Left lung (tissue), 10 donors: Measurements from ENCODE around the gene PAM16. TPM values are rescaled to one million over a fixed set of nuclear protein-coding genes. Genes with fewer than 3 reads are reported as not detected.

Source experiments
- ATAC-seq: fragments of 200-7000 bp; cut with Tn5 transposase; one replicate; pipeline ENCODE4 v1.9.1; 2020; ENCODE audit warnings: moderate library complexity
- DNase-seq, 4 donors: peaks; one replicate each; pipeline ENCODE4 v3.0.0-alpha.2; 2013 to 2020
- H3K27ac ChIP-seq, 2 donors: fragments of 200-600 bp; sonication (generic) in 1 of 2; one replicate each; pipeline versions ENCODE4 v1.5.0 to v1.8.0; 2020 to 2021
- H3K27me3 ChIP-seq, 2 donors: fragments of 200-600 bp; sonication (generic) in 1 of 2; one replicate each; pipeline versions ENCODE4 v1.5.0 to v1.8.0; 2020 to 2021
- H3K36me3 ChIP-seq, 2 donors: fragments of 200-600 bp; sonication (generic) in 1 of 2; one replicate each; pipeline versions ENCODE4 v1.5.0 to v1.8.0; 2020 to 2021
- H3K4me1 ChIP-seq, 2 donors: fragments of 200-600 bp; one replicate each; pipeline ENCODE4 v1.8.0; 2021
- H3K4me3 ChIP-seq, 2 donors: fragments of 200-600 bp; sonication (generic) in 1 of 2; one replicate each; pipeline versions ENCODE4 v1.5.0 to v1.8.0; 2020 to 2021; ENCODE audit warnings: mild to moderate bottlenecking in 1 of 2
- H3K9me3 ChIP-seq, 2 donors: fragments of 200-600 bp; sonication (generic) in 1 of 2; one replicate each; pipeline versions ENCODE4 v1.5.0 to v1.8.0; 2020 to 2021
- intact Hi-C, 2 donors: fragments of 100-400 bp; cut with DNase I; formaldehyde crosslinking; loops; one replicate each; pipeline versions ENCODE4 v1.11.2 to v1.14.2; 2022
- polyA plus RNA-seq, 6 donors: library from polyadenylated mRNA; unstranded; fragments of 120-200 nt; gene quantifications; one replicate each; pipeline ENCODE4 v1.2.1, GENCODE V29; 2013; ENCODE audit not compliant: insufficient read length in 6 of 6
- total RNA-seq, 2 donors: library from RNA; stranded (reverse); fragmentation: NEBNext Ultra II Directional; extraction: Animal tissue kit (Norgen Biotek cat#: 25700); gene quantifications; one replicate each; pipeline ENCODE4 v1.2.1, GENCODE V29; 2021
- TF ChIP-seq, protein P1 (sequence below), 2 donors: fragments of 200-600 bp; sonication (generic) in 1 of 2; IDR thresholded peaks; one replicate each; pipeline versions ENCODE4 v1.5.0 to v1.8.0; 2021; ENCODE audit warnings: antibody characterized with exemption in 2 of 2
- donor health status: DM: no; HTN: yes; CAD: no.
- donor health status: DM: no; HTN: no; CAD: no.

PAM16 gene
- total and polyA plus RNA-seq, 8 donors, result 19.1 to 44.6 (median 29.8) TPM

DNA sequence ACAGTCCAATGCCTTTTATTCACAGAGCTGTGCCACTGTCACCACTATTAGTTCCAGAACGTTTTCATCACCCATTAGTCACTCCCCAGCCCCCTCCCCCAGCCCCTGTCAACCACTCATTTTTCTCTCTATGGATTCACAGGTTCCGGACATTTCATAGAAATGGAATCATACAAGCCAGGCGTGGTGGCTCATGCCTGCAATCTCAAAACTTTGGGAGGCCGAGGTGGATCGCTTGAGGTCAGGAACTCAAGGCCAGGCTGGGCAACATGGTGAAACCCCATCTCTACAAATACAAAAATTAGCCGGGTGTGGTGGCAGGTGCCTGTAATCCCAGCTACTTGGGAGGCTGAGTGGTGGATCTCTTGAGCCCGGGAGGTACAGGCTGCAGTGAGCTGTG lies 759 bp upstream of the PAM16 start:
- intact Hi-C loops, result no loop called here
- ATAC-seq, result no peak
- Histone ChIP-seq H3K27me3 (no peaks in the 10 kb centered on the region), H3K4me1 (peaks cover 10 to 48% of the 10 kb centered on the region in 2 donors), H3K27ac (peak overlapping the region in 1 of 2 donors; percentile 82), H3K9me3 (no peaks in the 10 kb centered on the region), H3K36me3 (peaks cover 0 to 32% of the 10 kb centered on the region in 2 donors), H3K4me3 (no peak overlapping the region)
- DNase-seq, result no peak
- TF ChIP-seq, protein P1, sequence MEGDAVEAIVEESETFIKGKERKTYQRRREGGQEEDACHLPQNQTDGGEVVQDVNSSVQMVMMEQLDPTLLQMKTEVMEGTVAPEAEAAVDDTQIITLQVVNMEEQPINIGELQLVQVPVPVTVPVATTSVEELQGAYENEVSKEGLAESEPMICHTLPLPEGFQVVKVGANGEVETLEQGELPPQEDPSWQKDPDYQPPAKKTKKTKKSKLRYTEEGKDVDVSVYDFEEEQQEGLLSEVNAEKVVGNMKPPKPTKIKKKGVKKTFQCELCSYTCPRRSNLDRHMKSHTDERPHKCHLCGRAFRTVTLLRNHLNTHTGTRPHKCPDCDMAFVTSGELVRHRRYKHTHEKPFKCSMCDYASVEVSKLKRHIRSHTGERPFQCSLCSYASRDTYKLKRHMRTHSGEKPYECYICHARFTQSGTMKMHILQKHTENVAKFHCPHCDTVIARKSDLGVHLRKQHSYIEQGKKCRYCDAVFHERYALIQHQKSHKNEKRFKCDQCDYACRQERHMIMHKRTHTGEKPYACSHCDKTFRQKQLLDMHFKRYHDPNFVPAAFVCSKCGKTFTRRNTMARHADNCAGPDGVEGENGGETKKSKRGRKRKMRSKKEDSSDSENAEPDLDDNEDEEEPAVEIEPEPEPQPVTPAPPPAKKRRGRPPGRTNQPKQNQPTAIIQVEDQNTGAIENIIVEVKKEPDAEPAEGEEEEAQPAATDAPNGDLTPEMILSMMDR (IDR thresholded peaks at IDR 0.05), result no peak

DNA sequence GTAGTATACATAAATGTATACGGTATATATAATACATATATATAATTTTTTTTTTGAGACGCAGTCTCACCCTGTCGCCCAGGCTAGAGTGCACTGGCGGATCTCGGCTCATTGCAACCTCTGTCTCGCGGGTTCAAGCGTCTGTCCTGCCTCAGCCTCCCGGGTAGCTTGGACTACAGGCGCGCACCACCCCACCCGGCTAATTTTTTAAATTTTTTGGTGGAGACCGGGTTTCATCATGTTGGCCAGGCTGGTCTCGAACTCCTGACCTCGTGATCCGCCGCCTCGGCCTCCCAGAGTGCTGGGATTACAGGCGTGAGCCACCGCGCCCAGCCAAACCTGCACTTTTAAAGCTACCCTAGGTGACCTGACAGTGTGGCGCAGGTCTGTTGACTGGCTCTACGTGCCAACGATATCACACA lies 745 bp downstream of the PAM16 start:
- intact Hi-C loops, result no loop called here
- TF ChIP-seq, protein P1 (IDR thresholded peaks at IDR 0.05), result no peak
- DNase-seq (no peak), ATAC-seq (no peak)
- no peaks in the 10 kb centered on the region for H3K9me3 ChIP-seq
- H3K27ac ChIP-seq, result peak overlapping the region; percentile 74 to 82
- H3K36me3 ChIP-seq, result peaks cover 0 to 17% of the 10 kb centered on the region in 2 donors
- peaks cover 16 to 63% of the 10 kb centered on the region in 2 donors for H3K4me1 ChIP-seq
- H3K4me3 ChIP-seq, result peak overlapping the region; percentile 87 to 89
- no peaks in the 10 kb centered on the region for H3K27me3 ChIP-seq

DNA sequence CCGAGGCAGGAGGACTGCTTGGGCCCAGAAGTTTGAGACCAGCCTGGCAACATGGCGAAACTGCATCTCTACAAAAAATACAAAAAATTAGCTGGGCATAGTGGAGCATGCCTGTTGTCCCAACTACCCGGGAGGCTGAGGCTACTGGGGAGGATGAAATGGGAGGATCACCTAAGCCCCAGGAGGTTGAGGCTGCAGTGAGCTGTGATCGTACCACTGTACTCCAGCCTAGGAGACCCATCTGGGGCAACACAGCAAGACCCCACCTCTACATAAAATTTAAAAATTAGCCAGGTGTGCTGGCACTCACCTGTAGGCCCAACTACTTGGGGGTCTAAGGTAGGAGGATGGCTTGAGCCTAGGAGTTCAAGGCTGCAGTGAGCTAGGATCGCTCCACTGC lies 1.8 kb downstream of the PAM16 start:
- intact Hi-C loops, result no loop called here
- Histone ChIP-seq H3K9me3 (no peaks in the 10 kb centered on the region), H3K4me1 (peaks cover 16 to 68% of the 10 kb centered on the region in 2 donors), H3K27ac (no peak overlapping the region), H3K27me3 (no peaks in the 10 kb centered on the region), H3K4me3 (no peak overlapping the region), H3K36me3 (peaks cover 0 to 6% of the 10 kb centered on the region in 2 donors)
- ATAC-seq (no peak), DNase-seq (no peak)
- TF ChIP-seq, protein P1 (IDR thresholded peaks at IDR 0.05), result no peak

- intact Hi-C loops, result no loop called here
- Histone ChIP-seq H3K9me3 (no peaks in the 10 kb centered on the region), H3K36me3 (no peaks in the 10 kb centered on the region), H3K27me3 (no peaks in the 10 kb centered on the region), H3K27ac (peak overlapping the region; percentile 26 to 76), H3K4me1 (peaks cover 19 to 78% of the 10 kb centered on the region in 2 donors), H3K4me3 (no peak overlapping the region)
- ATAC-seq (peak; percentile 53), DNase-seq (peak in 1 of 4 donors; percentile 71)
- TF ChIP-seq, protein P1 (IDR thresholded peaks at IDR 0.05), result no peak
Observed at GRCh38 chr16:4347765-4348509, 3.2 kb downstream of the PAM16 start.

GRCh38 chr16:4347010-4347409 lies 4.1 kb downstream of the PAM16 start:
- H3K4me3 ChIP-seq, result no peak overlapping the region
- TF ChIP-seq, protein P1 (IDR thresholded peaks at IDR 0.05), result no peak
- DNase-seq (no peak), ATAC-seq (peak; percentile 18)
- H3K9me3 ChIP-seq, result no peaks in the 10 kb centered on the region
- H3K27me3 ChIP-seq, result no peaks in the 10 kb centered on the region
- H3K27ac ChIP-seq, result peak overlapping the region; percentile 26 to 76
- H3K36me3 ChIP-seq, result no peaks in the 10 kb centered on the region
- intact Hi-C loops, result no loop called here
- H3K4me1 ChIP-seq, result peaks cover 21 to 83% of the 10 kb centered on the region in 2 donors
